HUES6 (cell line): Measurements from ENCODE around the gene ACTG1.

ENCODE experiments used
- H3K27ac ChIP-seq: 2 replicates; pipeline ENCODE4 v1.7.0; 2013; ENCODE audit warnings: low read depth, mild to moderate bottlenecking, low read length, inconsistent platforms
- H3K27me3 ChIP-seq: 2 replicates; pipeline ENCODE4 v1.6.1; 2013; ENCODE audit warnings: low read length; ENCODE audit not compliant: control insufficient read depth, insufficient read depth
- H3K36me3 ChIP-seq: 2 replicates; pipeline ENCODE4 v1.6.1; 2013; ENCODE audit warnings: low read length; ENCODE audit not compliant: control insufficient read depth, insufficient read depth
- H3K4me1 ChIP-seq: 2 replicates; pipeline ENCODE4 v1.6.1; 2013; ENCODE audit warnings: low read length; ENCODE audit not compliant: control insufficient read depth, insufficient read depth
- H3K4me3 ChIP-seq: 2 replicates; pipeline ENCODE4 v1.5.1; 2013; ENCODE audit warnings: low read depth, low read length
- H3K9ac ChIP-seq: one replicate; pipeline ENCODE4 v1.6.1; 2013; ENCODE audit warnings: mild to moderate bottlenecking, low read length
- H3K9me3 ChIP-seq: 2 replicates; pipeline ENCODE4 v1.6.1; 2013; ENCODE audit warnings: low read depth, low read length; ENCODE audit not compliant: control insufficient read depth, insufficient read depth

Gene ACTG1

DNA sequence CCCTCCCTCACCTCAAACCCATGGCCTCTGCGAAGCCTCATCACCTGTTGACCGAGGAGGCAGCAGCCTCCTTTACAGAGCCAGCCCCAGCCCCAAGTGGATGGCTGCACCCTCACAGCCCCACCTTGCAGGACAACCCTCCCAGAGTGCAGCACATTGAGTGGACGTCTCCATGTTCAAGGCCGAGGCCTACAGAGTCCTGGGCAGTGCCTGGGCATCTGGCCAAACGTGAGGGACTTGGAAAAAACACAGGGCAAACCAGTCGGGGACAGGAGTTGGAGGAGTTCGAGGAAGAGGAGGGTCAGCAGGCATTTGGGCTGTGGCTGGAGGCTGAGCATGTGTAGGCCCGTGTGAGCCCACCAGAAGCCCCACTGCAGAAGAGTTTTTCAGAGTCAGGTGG is 39.6 kb downstream of the ACTG1 start:
- Histone ChIP-seq H3K4me3 (no peak overlapping the region), H3K4me1 (no peaks in the 10 kb centered on the region), H3K27ac (no peak overlapping the region), H3K27me3 (no peaks in the 10 kb centered on the region), H3K9me3 (0 out of 2 replicates have a peak, but pooled peaks cover 3% of the 10 kb centered on the region), H3K9ac (no peak overlapping the region), H3K36me3 (no peaks in the 10 kb centered on the region)

DNA sequence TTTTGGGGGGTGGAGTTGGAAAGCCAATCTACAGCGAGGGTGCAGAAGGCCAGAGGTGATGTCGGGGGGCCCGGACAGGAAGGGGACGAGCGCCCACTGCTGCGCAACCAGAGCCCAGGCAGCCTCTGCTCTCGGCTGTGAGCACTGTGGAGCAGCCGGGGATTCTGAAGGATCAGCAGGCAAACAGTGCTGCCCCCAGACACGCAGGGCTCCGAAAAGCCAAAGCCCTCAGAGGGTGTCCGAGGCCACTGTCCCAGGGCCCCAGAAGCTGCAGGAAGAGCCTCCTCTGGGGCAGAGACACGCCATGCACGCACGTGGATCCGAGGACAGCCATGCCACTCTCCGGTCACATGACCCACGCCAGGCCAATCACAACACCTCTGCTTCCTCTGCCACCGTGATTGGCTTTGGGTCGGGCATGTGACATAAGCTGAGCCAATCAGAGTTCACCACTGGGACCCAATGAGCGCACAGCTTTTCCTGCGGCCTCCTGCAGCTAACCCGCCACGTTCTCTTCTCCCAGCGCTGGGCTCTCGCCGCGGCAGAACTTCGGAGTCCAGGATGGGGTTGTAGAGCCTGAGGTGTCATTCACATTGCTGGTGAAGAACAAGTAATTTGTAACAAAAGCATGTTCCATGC is 40.7 kb downstream of the ACTG1 start:
- Histone ChIP-seq H3K4me1 (no peaks in the 10 kb centered on the region), H3K4me3 (no peak overlapping the region), H3K27ac (no peak overlapping the region), H3K27me3 (no peaks in the 10 kb centered on the region), H3K9me3 (0 out of 2 replicates have a peak, but pooled peaks cover 3% of the 10 kb centered on the region), H3K36me3 (no peaks in the 10 kb centered on the region), H3K9ac (no peak overlapping the region)

DNA sequence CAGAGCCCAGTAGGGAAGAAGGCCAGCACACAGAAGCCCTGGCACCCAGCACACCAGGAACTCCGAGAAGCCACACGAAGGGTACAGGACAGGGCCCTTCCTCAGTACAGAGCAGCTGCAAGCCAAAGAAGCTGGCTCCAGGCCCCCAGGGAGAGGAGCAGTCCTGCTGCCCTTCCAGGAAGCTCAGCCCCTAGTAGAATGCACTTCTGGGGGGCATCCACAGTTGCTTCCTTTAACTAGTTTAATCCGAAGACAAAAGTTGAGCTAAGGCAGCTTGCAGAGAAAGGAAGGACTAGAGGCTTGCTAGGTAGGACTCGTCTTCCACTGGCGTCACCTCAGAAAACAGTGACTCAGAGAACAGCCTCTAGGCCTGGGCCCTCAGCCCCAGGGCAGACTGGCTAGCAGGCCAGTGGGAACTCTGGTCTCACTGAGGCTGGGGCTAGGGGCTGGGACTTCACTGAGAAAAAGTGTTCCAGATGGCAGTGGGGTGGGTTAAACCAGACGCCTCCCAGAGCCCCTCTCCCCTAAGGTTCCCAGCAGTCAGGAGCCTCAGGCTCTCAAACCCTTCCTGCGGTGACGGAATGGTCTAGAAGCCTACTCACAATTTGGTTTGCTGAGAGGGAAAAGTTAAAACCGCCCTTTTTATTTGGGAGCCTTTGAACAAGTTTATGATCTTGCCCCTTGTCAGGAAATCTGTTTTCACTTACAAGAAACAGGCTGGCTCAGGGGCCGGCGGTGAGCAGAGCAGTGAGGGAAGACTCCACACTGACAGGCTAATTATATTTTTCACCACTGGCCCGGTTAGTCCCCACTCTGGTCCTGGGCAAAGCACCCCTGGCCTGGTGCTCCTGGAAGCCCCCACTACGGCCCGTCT is 41.4 kb downstream of the ACTG1 start:
- Histone ChIP-seq H3K27me3 (no peaks in the 10 kb centered on the region), H3K4me3 (no peak overlapping the region), H3K9me3 (no peaks in the 10 kb centered on the region), H3K9ac (no peak overlapping the region), H3K27ac (no peak overlapping the region), H3K36me3 (no peaks in the 10 kb centered on the region), H3K4me1 (no peaks in the 10 kb centered on the region)

DNA sequence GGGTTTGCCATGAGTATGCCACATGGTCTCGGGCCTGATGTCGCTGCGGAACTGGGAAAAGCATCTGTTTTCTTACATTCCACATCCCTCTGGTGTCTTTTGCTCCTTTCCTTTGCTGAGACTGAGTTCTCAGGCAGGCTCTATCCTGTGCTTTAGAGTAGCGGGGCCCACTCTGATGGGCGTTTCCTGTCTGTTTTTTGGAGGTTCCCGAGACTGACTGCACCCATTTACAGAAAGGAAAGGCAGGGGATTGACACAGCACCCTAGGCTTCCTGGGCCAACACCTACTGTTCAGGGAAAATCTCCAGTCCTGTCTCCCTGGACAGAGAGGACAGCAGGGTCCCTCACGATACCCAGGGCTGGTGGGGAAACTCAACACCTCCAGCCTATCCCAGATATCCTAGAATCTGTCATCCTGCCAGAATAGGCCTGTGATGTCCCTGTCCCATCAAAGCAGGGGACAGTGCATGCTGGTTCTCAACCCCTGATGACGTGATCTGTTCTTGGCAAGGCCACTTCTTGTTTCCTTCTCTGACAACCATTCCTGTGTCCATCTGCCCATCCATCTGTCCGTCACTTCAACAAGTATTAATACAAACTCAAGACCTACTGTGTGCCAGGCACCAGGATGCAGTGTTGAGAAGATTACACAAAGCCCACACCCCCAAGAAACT is 42.2 kb downstream of the ACTG1 start:
- H3K9ac ChIP-seq: no peak overlapping the region
- no peaks in the 10 kb centered on the region for H3K27me3 ChIP-seq
- H3K27ac ChIP-seq: no peak overlapping the region
- no peaks in the 10 kb centered on the region for H3K4me1 ChIP-seq
- H3K4me3 ChIP-seq: no peak overlapping the region
- no peaks in the 10 kb centered on the region for H3K36me3 ChIP-seq
- no peaks in the 10 kb centered on the region for H3K9me3 ChIP-seq

DNA sequence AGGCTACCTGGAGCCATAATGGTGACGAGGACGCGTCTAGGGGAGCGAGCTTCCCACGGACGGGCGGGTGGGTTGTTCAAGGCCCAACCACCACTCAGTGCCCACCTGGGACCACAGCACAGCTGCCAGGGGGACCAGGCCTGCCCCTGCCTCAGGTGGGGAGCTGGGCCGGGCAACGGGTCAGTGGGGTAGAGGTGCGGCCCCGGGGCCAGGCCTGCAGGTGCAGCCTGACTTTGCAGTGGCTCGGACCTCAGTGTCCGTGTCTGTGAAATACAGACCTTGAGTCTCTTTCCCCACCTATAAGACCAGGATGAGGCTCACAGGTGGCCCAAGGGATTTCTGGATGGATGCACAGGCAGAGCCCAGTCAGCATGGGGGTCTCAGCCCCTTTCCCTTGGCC is 43.3 kb downstream of the ACTG1 start:
- Histone ChIP-seq H3K27me3 (no peaks in the 10 kb centered on the region), H3K9me3 (no peaks in the 10 kb centered on the region), H3K4me3 (no peak overlapping the region), H3K27ac (no peak overlapping the region), H3K4me1 (no peaks in the 10 kb centered on the region), H3K9ac (no peak overlapping the region), H3K36me3 (no peaks in the 10 kb centered on the region)

DNA sequence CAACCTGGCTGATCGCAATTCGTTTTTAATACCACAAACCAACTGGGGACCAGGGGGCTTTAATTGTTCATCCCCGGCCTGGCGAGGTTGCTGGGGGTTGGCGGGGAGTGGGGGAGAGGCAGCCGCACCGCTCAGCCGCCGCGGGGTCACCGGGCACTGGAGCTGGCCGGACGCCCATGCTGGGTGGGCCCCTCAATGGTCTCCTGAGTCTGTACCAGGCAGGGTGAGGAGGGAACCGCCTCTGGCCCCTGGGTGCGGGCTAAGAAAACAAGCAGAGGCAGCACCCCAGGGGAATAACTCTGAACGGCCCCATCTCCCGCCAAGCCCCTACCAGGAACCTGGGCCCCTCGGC is 43.9 kb downstream of the ACTG1 start:
- Histone ChIP-seq H3K4me1 (no peaks in the 10 kb centered on the region), H3K9me3 (no peaks in the 10 kb centered on the region), H3K36me3 (no peaks in the 10 kb centered on the region), H3K27ac (no peak overlapping the region), H3K4me3 (no peak overlapping the region), H3K27me3 (no peaks in the 10 kb centered on the region), H3K9ac (no peak overlapping the region)

DNA sequence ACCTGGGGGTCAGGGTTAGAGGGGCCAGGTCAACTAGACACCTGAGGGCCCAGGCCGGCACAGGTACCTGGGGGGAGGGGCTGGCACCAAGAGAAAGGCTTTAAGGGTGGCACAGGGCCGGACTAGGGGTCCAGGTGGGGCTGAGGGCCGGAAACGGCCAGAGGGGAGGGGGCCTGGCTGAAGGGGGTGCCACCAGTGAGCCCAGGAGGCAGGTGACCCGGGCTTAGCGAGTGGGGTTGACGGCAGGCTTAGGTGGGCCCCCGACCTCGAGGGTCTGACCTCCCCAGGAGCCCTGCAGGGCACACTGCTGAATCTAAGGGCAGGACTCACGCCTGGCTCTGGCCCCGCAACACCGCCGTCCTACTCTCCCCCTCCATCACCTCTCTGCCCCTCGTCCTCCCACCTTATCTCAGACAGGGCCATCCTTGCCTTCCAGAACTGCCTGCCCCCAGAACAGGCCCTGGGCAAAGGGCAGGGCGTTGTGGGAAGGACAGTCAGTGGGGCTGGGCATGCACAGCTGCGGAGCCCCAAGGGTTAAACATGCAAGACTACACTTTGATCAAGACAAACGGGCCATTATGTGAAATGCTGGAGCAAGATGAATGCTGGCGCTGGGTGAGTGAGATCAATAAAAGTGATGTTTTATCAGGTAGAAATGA is 44.4 kb downstream of the ACTG1 start:
- Histone ChIP-seq H3K4me1 (no peaks in the 10 kb centered on the region), H3K9me3 (no peaks in the 10 kb centered on the region), H3K27ac (no peak overlapping the region), H3K36me3 (no peaks in the 10 kb centered on the region), H3K27me3 (no peaks in the 10 kb centered on the region), H3K9ac (no peak overlapping the region), H3K4me3 (no peak overlapping the region)

DNA sequence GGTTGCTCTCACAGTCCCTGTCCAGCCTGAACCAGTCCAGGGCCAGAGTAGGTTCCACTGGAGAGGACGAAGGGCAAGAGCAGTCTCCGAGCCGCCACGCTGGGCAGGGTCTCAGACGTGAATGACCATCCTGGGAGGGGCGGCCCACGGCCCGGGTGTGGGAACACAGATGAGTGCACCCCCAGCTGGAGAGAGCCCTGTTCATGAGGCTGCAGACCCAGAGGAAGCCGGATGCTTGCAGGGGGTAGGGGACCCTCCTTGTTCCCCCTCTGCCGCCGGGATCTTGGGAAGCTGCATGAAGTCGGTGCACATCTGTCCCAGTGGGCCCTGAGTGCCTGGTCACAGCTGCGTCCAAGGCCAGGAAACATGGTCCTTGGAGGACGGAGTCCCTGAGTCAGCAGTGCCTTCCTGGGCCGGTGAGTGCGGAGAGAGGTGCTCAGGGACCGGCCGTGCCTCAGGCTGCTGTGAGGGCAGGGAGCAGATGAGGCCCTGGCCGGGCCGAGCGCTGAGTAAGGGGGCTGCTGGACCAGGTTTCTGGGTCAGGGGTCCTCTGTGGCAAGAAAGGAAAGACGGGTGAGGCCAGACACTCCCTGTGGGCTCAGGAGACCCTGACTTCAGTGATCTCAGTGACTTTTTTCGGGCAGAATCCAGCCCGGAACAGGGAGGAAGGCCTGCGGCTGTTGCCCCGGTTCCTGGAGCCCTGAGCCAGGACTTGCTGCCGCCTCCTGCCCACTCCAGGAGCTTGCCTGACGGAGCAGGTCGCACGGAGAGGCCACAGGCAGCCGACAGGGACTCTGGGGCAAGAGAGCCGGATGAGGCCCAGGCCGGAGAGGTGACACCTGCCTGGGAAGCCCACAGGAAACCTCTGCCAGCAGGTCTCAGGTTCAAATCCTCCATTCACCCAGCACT is 45.8 kb downstream of the ACTG1 start:
- Histone ChIP-seq H3K27ac (no peak overlapping the region), H3K9ac (no peak overlapping the region), H3K9me3 (no peaks in the 10 kb centered on the region), H3K36me3 (no peaks in the 10 kb centered on the region), H3K27me3 (no peaks in the 10 kb centered on the region), H3K4me3 (no peak overlapping the region), H3K4me1 (no peaks in the 10 kb centered on the region)

DNA sequence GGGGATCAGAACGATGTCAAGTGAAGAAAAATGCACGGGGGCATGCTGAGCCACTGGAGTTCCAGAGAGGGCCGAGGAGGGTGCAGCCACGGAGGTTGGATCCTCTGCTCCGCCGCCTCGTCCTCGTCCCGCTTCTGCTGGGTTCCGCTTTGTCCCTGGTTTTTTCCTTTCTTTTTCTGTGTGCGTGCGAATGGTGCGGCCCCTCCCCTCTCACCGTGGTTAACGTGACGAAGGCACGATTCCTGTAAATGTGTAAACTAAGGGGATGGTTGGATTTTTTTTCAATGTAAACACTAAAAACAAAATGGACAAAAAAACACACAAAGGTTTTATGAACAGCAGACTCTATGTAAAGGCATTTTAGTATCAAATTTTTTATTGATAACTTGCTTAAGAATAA is 46.7 kb downstream of the ACTG1 start:
- no peak overlapping the region for H3K9ac ChIP-seq
- H3K27me3 ChIP-seq: no peaks in the 10 kb centered on the region
- no peak overlapping the region for H3K27ac ChIP-seq
- H3K4me3 ChIP-seq: no peak overlapping the region
- H3K36me3 ChIP-seq: no peaks in the 10 kb centered on the region
- H3K9me3 ChIP-seq: no peaks in the 10 kb centered on the region
- no peaks in the 10 kb centered on the region for H3K4me1 ChIP-seq

DNA sequence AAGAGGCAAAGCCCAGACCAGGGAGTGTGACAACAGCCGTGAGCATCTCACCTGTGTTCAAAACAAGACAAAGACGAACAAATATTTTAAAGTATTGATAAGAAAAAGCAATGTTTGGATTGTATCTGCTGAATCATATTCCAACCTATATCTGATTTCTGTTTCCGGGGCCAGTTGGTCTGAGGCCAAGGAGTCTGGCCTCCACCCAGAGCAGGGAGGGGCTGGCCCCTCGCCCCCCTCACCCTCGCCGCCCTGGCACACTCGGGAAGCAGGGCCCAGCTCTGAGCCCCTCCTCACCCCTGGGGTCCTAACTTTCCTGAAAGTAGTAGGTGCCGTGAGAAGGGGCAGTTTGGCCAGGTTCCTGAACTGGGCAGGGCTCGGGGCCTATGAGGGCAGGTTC is 48.0 kb downstream of the ACTG1 start:
- Histone ChIP-seq H3K9ac (no peak overlapping the region), H3K4me3 (no peak overlapping the region), H3K9me3 (no peaks in the 10 kb centered on the region), H3K27ac (no peak overlapping the region), H3K4me1 (no peaks in the 10 kb centered on the region), H3K36me3 (no peaks in the 10 kb centered on the region), H3K27me3 (no peaks in the 10 kb centered on the region)
